GM21528 (cell line): ENCODE measurements around the gene CFAP57.

ENCODE experiments used
- ATAC-seq: cut with Tn5 transposase; IDR thresholded peaks from one replicate; pipeline ENCODE4 v1.9.1; 2021; ENCODE audit warnings: mild to moderate bottlenecking, moderate library complexity; ENCODE audit not compliant: unreplicated experiment, low FRiP score

The CFAP57 gene

DNA sequence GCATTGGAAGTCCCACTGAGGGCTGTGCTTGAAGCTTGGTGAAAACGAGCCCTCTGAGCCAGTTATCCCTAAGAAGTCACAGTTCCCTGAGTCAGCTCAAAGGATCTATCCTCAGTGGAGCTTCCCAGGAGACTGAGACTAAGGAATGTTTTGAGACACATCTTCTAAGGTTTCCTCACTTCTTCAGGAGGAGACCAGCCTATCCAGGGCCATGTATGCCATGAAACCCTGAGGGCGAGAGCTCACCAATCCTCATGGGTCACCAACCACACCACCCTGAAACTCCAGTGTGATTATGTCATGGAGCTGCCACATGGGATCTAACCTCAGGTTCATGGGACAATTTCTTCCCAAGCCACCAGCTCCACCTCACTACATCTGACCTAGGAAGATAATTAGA is 121.0 kb downstream of the CFAP57 start:
- no peak for ATAC-seq

DNA sequence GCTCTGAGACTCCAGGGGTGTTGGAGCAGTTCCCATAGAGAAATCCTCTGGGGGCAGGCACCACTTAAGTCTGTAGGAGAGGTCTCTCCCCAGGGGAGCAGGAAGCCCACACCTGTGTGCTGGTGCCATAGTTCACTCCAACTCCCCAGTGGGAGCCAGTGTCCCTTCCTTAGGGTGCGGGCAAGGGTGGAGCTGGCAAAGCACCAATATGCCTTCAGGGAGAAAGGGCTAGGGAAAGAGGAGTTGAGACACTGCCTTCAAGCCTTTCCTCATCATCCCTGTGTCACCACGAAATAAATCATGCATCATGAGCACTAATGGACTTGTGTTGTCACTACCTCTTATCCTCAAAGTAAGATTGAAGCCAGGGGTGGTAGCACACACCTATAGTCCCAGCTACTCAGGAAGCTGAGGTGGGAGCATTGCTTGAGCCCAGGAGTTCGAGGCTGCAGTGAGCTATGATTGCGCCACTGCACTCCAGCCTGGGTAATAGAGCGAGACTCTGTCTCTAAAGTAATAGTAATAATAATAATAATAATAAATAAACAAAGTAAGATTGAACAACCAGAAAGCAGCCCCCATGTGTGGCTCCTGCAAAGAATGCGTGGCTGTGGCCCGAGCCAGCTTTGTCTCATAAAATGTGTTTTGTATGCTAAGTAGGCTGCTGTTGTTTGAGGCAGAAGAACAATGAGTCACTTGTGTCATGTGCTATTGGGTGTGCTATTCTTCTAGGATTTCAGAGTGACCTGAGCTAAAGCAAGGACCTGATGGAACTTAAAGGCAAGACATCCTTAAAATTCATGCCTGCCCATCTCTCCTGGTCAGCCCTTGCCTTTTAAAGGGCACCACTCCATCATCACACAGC is 122.0 kb downstream of the CFAP57 start:
- no peak for ATAC-seq

DNA sequence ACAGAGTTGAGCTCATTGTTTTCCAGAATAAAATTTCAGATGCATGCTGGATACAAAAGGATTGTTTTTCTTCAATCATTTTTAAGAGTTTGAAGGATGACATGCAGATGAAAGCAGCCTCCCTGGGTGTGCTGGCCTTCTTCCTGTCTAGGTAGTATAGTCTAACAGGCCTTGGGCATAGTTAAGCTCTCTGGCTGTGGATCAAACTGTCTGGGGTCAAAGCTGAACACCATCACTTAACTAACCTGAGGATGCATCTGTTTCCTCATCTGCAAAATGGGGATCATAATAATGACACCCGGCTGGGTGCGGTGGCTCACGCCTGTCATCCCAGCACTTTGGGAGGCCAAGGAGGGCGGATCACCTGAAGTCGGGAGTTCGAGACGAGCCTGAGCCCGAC is 122.6 kb downstream of the CFAP57 start:
- ATAC-seq: no peak

DNA sequence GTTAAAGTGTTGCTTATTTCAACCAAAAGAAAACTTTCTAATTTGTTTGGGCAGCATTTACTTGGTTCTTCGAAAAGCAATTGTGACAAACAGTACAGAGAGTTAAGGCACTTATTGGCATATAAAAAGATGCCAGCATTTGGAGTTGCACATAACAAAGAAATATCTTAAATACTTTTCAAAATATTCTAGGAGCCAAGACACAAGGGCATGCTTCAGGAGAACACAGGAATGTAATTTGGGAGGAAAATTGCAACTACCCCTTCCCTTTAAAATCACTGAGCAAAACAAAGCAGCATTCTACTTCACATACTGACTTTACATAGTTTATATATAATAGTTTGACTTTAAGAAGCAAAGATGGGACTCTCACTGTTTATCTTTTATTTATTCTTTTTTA is 124.1 kb downstream of the CFAP57 start:
- ATAC-seq: no peak

DNA sequence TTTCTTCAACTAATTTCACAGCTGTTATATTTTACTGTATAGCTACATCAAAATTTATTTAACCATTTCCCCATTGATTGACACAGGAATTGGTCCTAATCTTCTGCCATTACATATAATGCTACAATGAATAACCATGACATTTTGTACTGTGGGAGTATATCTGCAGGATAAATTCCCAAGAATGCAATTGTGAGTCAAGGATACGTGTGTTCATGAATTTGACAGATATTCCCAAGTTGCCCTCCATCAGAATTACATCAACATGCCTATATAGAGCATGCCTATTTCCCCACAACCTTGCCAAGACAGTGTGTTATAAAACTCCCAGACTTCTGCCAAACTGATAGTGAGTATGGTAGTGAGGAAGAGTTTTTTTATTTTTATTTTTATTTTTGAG is 125.9 kb downstream of the CFAP57 start:
- ATAC-seq: no peak

DNA sequence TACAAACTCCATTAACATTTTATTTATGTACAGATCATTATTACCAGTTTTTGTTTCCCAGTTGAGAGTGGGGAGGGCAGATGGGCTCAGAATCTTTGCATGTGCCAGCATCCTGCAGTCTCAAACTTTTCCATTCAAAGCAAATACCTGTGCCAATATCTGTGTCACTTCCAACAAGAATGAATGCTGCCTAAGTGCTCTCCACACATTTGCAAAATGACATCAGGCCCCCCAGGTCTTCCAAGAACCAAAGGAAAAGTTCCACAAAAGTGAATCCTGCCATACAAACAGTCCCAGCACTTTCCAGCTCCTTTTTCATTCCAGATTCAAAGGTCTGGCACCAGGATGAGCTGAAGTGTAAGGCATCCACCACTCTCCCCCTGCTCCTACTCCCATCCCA is 127.0 kb downstream of the CFAP57 start:
- ATAC-seq: no peak

DNA sequence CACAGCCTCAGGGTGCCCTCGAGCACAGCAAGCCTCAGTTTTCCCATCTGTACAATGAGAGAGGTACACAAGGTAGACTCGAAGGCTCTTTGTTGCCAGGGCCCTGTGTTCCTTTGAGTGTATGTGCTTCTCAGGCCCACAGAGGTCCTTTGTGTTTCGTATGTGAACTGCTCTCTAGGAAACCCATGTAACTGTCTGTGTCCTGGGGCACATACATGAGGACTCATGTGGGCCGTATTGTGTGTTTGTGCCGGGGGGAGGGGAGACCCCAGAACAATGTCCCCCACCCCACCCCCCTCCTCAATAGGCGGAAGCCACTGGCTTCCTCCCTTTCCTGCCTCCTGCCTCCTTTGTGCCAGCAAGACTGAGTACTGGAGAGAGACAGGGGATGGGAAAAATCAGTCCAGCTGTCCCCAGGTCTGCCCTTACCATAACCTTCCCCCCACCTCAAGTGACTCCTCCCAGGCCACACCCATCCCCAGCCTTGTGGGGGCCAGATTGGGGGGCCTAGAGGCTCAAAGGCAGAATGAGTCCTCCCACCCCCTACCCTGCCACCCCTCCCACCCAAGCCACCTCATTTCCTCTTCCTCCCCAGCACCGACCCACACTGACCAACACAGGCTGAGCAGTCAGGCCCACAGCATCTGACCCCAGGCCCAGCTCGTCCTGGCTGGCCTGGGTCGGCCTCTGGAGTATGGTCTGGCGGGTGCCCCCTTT is 128.4 kb downstream of the CFAP57 start, which contains the start of gene TIE1:
TSS of gene TIE1 (plus strand) at position 605 of the 717 bp plus-strand sequence. CDS start at position 695, 90 bp downstream.
- no peak for ATAC-seq

DNA sequence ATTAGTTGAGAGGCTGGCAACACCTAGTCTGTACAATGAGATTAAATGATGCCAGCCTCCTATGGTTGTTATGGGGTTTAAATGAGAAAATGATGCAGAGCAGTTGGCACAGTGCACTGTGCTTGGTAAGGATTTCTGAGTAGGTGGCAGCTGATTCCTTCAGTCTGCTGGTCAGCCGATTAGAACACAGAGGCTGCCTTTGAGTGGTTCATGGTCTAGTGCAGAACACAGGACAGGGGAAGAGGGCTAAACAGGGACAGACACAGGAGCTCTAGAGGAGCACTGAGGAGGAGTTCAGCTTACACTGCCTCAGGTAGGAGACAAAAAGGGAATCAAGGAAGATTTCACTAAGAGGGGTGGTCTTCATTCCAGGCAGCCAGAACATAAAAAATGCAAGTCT is 130.1 kb downstream of the CFAP57 start:
- ATAC-seq: no peak

DNA sequence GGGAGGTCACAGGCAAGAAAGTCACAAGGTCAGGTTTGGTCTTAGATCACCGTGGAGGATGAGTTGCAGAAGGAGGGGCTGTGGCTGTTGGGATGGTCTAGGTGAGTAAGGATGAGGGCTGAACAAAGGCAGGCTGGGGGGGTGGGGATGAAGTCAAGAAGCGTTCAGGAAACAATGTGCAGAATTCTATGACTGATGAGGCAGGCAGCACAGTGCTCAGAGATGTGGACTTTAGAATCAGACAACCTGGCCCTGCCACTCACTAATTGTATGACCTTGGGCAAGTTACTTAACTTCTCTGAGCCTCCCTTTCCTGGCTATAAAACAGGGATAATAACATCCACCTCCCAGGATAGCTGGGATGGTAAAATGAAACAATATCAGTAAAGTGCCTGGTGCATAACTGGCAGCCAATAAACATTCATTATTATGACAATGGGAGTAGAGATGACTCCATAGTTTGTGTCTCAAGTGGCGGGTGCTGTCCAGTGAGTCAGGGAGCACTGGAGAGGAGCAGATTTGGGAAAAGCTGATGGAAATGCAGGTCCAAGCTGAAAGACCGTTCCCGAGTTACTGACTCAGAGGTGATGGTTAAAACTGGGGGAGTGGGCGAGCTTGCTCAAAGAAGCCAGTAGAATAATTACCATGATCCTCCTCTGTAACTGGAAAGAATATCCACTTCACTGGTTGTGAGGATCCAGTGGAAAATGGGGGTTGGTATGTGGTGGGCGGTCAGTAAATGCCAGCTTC is 130.8 kb downstream of the CFAP57 start:
- ATAC-seq: no peak

DNA sequence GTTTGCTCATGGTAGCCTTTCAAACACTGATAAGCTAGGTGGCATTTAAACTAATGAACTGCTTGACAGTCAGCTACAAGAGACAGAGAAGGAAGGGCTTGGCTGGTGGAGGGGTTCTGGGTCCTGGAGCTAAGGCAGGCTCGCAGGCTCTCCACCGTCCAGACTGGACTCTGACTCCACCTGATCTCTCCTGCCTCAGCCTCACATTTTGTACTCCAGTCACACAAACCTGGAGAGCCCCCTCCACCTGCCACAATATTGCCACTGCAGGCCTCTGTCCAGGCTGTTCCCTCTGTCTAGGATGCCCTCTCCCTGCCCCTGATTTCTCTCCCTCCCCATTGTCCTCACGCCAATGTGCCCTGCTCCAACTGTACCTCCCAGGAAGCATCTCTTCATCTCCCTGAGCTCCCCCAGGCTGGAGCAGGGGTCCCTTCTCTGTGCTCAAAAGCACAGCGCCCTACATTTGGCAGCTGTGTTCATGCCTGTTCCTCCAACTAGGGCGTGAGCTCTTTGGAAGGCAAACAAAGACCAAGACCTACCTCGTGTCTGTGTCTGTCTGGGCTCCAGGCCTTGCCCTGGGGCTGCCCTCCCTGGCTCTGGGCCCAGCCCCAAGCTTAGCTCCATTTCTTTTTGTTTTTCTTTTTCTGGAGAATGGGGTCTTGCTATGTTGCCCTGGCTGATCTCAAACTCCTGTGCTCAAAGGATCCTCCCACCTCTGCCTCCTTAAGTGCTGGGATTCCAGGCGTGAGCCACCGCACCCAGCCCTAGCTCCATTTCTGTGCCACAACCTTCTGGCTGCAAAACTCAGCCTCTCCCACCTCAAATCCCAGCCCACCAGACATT is 131.6 kb downstream of the CFAP57 start:
- ATAC-seq: no peak
